Neural cell (in vitro differentiated cells): ENCODE results near the gene CACNA1I. TPM values are rescaled to one million over a fixed set of nuclear protein-coding genes. Genes with fewer than 3 reads are reported as not detected.

ENCODE experiments used
- H2AFZ ChIP-seq: fragments of 200-600, 300-800 bp; sonication (generic), shearing (Covaris generic); 2 replicates; pipeline ENCODE4 v1.6.0; 2014; ENCODE audit warnings: low read depth, mild to moderate bottlenecking, antibody characterized with exemption, low read length, moderate library complexity
- H3F3A ChIP-seq: fragments of 200-600 bp; shearing (Covaris generic); 2 replicates; pipeline ENCODE4 v1.6.1; 2016; ENCODE audit warnings: mild to moderate bottlenecking, moderate library complexity, mixed read lengths, antibody characterized with exemption, low read length; ENCODE audit not compliant: insufficient read depth, poor library complexity, severe bottlenecking
- H3K27ac ChIP-seq: fragments of 200-600, 300-800 bp; sonication (generic), shearing (Covaris generic); 2 replicates; pipeline ENCODE4 v1.5.1; 2014; ENCODE audit warnings: mild to moderate bottlenecking, low read length, moderate library complexity
- H3K27me3 ChIP-seq: fragments of 300-800, 200-600 bp; sonication (generic), shearing (Covaris generic); 2 replicates; pipeline ENCODE4 v1.6.0; 2014; ENCODE audit warnings: mild to moderate bottlenecking, low read depth, low read length, moderate library complexity; ENCODE audit not compliant: insufficient read depth
- H3K36me3 ChIP-seq: fragments of 300-800, 200-600 bp; sonication (generic), shearing (Covaris generic); 2 replicates; pipeline ENCODE4 v1.5.1; 2014; ENCODE audit warnings: mild to moderate bottlenecking, antibody characterized with exemption, low read length, moderate library complexity; ENCODE audit not compliant: insufficient read depth
- H3K4me2 ChIP-seq: fragments of 300-800, 200-600 bp; sonication (generic), shearing (Covaris generic); 2 replicates; pipeline ENCODE4 v1.6.0; 2014; ENCODE audit warnings: mild to moderate bottlenecking, low read length
- H3K4me3 ChIP-seq: fragments of 300-800, 200-600 bp; sonication (generic), shearing (Covaris generic); 2 replicates; pipeline ENCODE4 v1.5.1; 2014; ENCODE audit warnings: mild to moderate bottlenecking, low read length, moderate library complexity
- H3K79me2 ChIP-seq: fragments of 200-600 bp; shearing (Covaris generic); replicated peaks from 2 replicates; pipeline ENCODE4 v1.6.0; 2014; ENCODE audit warnings: mild to moderate bottlenecking, low read length, moderate library complexity; ENCODE audit not compliant: insufficient read depth
- H3K9ac ChIP-seq: fragments of 300-800, 200-600 bp; sonication (generic), shearing (Covaris generic); 2 replicates; pipeline ENCODE4 v1.6.1; 2016; ENCODE audit warnings: mild to moderate bottlenecking, low read length, mixed read lengths
- H3K9me2 ChIP-seq: fragments of 200-600 bp; shearing (Covaris generic); 2 replicates; pipeline ENCODE4 v1.6.1; 2016; ENCODE audit warnings: mild to moderate bottlenecking, low read length, mixed read lengths; ENCODE audit not compliant: insufficient read depth
- H3K9me3 ChIP-seq: fragments of 200-600, 300-800 bp; sonication (generic), shearing (Covaris generic); 2 replicates; pipeline ENCODE4 v1.6.1; 2016; ENCODE audit warnings: mild to moderate bottlenecking, mixed run types, low read length, moderate library complexity, mixed read lengths
- H4K20me1 ChIP-seq: fragments of 200-600 bp; shearing (Covaris generic); 2 replicates; pipeline ENCODE4 v1.6.1; 2016; ENCODE audit warnings: mild to moderate bottlenecking, mixed run types; ENCODE audit not compliant: insufficient read depth
- EP300 ChIP-seq: fragments of 450-650 bp; conservative IDR thresholded peaks from 2 replicates; pipeline ENCODE4 v1.6.1; 2014; ENCODE audit warnings: antibody characterized with exemption, mild to moderate bottlenecking, moderate library complexity; ENCODE audit not compliant: poor library complexity, severe bottlenecking
- EZH2 ChIP-seq: fragments of 200-600, 300-800 bp; shearing (Covaris generic), sonication (generic); IDR thresholded peaks from 2 replicates; pipeline ENCODE4 v1.6.1; 2014; ENCODE audit warnings: antibody characterized with exemption, low read length, borderline replicate concordance, mild to moderate bottlenecking; ENCODE audit not compliant: insufficient read depth, poor library complexity, severe bottlenecking
- MXI1 ChIP-seq: fragments of 450-650 bp; conservative IDR thresholded peaks from 2 replicates; pipeline ENCODE4 v1.6.1; 2014; ENCODE audit warnings: antibody characterized with exemption, mild to moderate bottlenecking; ENCODE audit not compliant: poor library complexity, severe bottlenecking
- POLR2AphosphoS5 ChIP-seq: IDR thresholded peaks from 2 replicates; pipeline ENCODE4 v1.6.1; 2012
- RAD21 ChIP-seq: fragments of 450-650 bp; conservative IDR thresholded peaks from 2 replicates; pipeline ENCODE4 v1.6.1; 2014; ENCODE audit warnings: antibody characterized with exemption, mild to moderate bottlenecking, moderate library complexity
- SMC3 ChIP-seq: fragments of 450-650 bp; conservative IDR thresholded peaks from 2 replicates; pipeline ENCODE4 v1.6.1; 2014; ENCODE audit warnings: antibody characterized with exemption, mild to moderate bottlenecking, moderate library complexity; ENCODE audit not compliant: poor library complexity
- TAF1 ChIP-seq: IDR thresholded peaks from 2 replicates; pipeline ENCODE4 v1.6.1; 2012; ENCODE audit warnings: low read depth
- polyA plus RNA-seq: library from polyadenylated mRNA; depleted of rRNA; stranded (reverse); fragments of >200 nt; gene quantifications from 2 replicates; pipeline ENCODE4 v1.2.3, GENCODE V29; 2014
- TF ChIP-seq, protein P1 (sequence below): fragments of 450-650 bp; IDR thresholded peaks from 2 replicates; pipeline ENCODE4 v1.5.1; 2014; ENCODE audit warnings: antibody characterized with exemption, mild to moderate bottlenecking, moderate library complexity; ENCODE audit not compliant: poor library complexity, severe bottlenecking
- TF ChIP-seq, protein P2 (sequence below): IDR thresholded peaks from 2 replicates; pipeline ENCODE4 v1.6.1; 2012; ENCODE audit warnings: borderline replicate concordance

The CACNA1I gene
- polyA plus RNA-seq, 1 donor from 2014 or later = 1.9 TPM

DNA sequence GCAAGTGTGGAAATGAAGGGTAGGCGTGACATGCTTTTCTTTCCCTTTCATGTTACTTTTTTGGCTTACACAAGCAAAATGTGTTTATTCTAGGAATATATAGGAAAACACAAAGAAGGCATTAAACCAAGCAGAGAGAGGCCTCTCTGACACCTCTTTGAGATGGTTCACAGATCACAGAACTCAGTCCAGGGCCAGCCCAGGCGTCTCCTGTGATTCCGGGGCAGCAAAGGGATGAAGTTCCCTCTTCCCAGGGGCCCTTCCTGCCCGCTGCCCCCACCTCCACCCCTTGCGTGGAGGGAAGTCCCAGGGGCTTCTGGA, 78.0 kb downstream of the CACNA1I start:
- Histone ChIP-seq H3K4me3 (no peak overlapping the region), H3K36me3 (no peaks in the 10 kb centered on the region), H4K20me1 (no peaks in the 10 kb centered on the region), H3K9ac (no peak overlapping the region), H3K79me2 (no peaks in the 10 kb centered on the region), H2AFZ (no peak overlapping the region), H3K9me2 (no peaks in the 10 kb centered on the region), H3K9me3 (no peaks in the 10 kb centered on the region), H3F3A (no peaks in the 10 kb centered on the region), H3K27ac (no peak overlapping the region), H3K27me3 (no peaks in the 10 kb centered on the region), H3K4me2 (no peak overlapping the region)
- TF ChIP-seq, protein P1, sequence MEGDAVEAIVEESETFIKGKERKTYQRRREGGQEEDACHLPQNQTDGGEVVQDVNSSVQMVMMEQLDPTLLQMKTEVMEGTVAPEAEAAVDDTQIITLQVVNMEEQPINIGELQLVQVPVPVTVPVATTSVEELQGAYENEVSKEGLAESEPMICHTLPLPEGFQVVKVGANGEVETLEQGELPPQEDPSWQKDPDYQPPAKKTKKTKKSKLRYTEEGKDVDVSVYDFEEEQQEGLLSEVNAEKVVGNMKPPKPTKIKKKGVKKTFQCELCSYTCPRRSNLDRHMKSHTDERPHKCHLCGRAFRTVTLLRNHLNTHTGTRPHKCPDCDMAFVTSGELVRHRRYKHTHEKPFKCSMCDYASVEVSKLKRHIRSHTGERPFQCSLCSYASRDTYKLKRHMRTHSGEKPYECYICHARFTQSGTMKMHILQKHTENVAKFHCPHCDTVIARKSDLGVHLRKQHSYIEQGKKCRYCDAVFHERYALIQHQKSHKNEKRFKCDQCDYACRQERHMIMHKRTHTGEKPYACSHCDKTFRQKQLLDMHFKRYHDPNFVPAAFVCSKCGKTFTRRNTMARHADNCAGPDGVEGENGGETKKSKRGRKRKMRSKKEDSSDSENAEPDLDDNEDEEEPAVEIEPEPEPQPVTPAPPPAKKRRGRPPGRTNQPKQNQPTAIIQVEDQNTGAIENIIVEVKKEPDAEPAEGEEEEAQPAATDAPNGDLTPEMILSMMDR = no peak
- no peak for TF ChIP-seq MXI1
- TF ChIP-seq EP300 = no peak
- TF ChIP-seq, protein P2, sequence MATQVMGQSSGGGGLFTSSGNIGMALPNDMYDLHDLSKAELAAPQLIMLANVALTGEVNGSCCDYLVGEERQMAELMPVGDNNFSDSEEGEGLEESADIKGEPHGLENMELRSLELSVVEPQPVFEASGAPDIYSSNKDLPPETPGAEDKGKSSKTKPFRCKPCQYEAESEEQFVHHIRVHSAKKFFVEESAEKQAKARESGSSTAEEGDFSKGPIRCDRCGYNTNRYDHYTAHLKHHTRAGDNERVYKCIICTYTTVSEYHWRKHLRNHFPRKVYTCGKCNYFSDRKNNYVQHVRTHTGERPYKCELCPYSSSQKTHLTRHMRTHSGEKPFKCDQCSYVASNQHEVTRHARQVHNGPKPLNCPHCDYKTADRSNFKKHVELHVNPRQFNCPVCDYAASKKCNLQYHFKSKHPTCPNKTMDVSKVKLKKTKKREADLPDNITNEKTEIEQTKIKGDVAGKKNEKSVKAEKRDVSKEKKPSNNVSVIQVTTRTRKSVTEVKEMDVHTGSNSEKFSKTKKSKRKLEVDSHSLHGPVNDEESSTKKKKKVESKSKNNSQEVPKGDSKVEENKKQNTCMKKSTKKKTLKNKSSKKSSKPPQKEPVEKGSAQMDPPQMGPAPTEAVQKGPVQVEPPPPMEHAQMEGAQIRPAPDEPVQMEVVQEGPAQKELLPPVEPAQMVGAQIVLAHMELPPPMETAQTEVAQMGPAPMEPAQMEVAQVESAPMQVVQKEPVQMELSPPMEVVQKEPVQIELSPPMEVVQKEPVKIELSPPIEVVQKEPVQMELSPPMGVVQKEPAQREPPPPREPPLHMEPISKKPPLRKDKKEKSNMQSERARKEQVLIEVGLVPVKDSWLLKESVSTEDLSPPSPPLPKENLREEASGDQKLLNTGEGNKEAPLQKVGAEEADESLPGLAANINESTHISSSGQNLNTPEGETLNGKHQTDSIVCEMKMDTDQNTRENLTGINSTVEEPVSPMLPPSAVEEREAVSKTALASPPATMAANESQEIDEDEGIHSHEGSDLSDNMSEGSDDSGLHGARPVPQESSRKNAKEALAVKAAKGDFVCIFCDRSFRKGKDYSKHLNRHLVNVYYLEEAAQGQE = no peak
- no peak for TF ChIP-seq RAD21
- no peak for TF ChIP-seq TAF1

DNA sequence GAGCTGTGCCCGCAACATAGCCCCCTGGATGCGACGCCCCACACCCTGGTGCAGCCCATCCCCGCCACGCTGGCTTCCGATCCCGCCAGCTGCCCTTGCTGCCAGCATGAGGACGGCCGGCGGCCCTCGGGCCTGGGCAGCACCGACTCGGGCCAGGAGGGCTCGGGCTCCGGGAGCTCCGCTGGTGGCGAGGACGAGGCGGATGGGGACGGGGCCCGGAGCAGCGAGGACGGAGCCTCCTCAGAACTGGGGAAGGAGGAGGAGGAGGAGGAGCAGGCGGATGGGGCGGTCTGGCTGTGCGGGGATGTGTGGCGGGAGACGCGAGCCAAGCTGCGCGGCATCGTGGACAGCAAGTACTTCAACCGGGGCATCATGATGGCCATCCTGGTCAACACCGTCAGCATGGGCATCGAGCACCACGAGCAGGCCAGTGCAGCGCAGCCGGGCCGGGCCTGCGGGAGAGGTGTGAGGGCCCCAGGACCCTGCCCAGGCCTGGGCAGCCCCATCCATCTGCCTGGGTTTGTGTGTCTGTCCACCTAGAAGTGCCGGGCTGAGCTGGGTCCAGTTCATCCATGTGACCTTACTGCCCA, 79.0 kb downstream of the CACNA1I start:
- no peak overlapping the region for H3K27ac ChIP-seq
- no peak overlapping the region for H3K4me3 ChIP-seq
- H3K9ac ChIP-seq = no peak overlapping the region
- no peaks in the 10 kb centered on the region for H4K20me1 ChIP-seq
- no peaks in the 10 kb centered on the region for H3K36me3 ChIP-seq
- H3K79me2 ChIP-seq = no peaks in the 10 kb centered on the region
- no peak overlapping the region for H3K4me2 ChIP-seq
- no peaks in the 10 kb centered on the region for H3K27me3 ChIP-seq
- H3K9me2 ChIP-seq = no peaks in the 10 kb centered on the region
- TF ChIP-seq EP300 = no peak
- no peak overlapping the region for H2AFZ ChIP-seq
- no peaks in the 10 kb centered on the region for H3F3A ChIP-seq
- no peaks in the 10 kb centered on the region for H3K9me3 ChIP-seq

DNA sequence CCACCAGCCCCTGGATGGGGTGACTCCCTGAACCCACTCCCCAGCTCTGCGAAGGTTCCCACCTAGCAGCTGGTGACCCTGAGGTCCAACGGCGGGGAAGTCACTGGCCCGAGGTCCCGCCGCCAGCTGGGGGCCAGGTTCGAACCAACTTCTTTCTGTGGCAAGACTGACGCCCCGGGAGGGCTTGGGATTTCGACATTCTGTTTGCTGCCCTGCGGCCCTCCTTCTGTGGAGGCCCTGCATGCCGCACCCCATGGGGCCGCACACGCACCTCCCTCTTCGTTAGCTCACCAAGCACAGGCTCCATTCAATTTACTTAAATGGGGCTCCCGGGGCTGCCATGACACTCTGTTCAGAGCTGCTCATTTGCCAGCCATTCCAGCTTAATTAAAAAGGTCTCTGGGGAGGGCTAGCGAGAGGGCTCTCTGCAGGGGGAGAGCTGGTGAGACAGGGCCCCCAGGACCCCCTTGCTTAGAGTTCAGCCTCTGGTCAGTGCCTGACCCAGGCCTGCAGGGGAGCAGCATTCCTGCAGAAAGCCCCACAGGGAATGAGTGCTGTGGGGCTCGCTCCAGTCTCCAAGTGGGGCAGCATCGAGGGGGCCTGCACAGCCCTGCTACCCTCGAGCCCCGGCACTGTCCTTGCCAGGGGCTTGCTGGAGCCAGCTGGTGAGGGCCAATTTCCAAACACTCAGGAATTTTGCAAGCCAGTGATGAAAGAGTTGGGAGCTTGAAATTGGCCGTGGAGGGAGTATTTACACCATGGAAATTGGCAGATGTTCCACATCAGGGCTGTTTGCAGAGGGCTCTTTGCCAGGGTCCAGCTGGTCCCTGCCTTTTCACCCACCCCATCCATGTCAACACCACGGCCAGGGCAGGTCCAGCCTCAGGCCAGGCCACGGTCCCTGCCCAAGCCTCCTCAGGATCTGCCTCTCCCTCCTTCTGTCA, 80.8 kb downstream of the CACNA1I start:
- Histone ChIP-seq H3K27ac (no peak overlapping the region), H3K79me2 (no peaks in the 10 kb centered on the region), H3K9ac (no peak overlapping the region), H3K9me2 (no peaks in the 10 kb centered on the region), H2AFZ (no peak overlapping the region), H3K27me3 (no peaks in the 10 kb centered on the region), H3K4me3 (no peak overlapping the region), H3F3A (no peaks in the 10 kb centered on the region), H4K20me1 (no peaks in the 10 kb centered on the region), H3K4me2 (no peak overlapping the region), H3K9me3 (no peaks in the 10 kb centered on the region), H3K36me3 (no peaks in the 10 kb centered on the region)
- TF ChIP-seq POLR2AphosphoS5 (no peak), RAD21 (no peak), SMC3 (no peak), MXI1 (no peak), EP300 (no peak), EZH2 (no peak)
- TF ChIP-seq, protein P2 = no peak
